ENCODE measurements around the gene CLCNKB. TPM values are rescaled to one million over a fixed set of nuclear protein-coding genes. Genes with fewer than 3 reads are reported as not detected.

The CLCNKB gene
- total and polyA plus RNA-seq, 12 donors, result 0.57 to 3.4 (median 2.0) TPM

DNA sequence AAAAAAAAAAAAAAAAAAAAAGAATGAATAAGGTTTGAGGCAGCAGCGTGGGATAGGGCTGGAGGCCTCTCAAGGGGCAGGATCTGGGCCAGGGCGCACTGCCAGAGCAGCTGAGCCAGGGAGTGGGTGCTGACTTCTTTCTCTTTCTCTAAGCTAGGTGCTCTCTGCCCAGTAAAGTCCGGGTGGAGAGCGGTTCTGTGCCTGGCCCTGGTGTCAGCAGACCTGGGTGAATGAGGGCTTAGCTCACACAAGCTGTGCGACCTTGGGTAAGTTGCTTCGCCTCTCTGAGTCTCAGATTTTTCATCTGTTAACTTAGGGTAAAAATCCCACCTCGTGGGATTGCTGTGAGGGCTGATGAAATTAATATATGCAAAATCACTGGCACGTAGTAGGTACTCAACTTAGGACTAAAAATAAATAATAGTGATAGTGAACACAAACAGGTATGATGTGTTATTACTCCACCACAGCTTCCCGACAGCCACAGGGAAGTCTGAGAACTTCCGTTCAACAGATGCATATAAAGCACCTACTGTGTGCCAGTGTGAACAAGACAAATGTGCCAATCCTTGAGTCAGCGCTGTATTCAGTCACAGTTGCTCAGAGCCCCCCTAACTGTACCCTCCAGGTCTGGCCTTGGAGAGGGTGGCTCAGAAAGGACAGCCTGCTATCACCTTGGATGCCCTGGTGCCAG, 31.9 kb downstream of the CLCNKB start:
- TF ChIP-seq, protein P1, sequence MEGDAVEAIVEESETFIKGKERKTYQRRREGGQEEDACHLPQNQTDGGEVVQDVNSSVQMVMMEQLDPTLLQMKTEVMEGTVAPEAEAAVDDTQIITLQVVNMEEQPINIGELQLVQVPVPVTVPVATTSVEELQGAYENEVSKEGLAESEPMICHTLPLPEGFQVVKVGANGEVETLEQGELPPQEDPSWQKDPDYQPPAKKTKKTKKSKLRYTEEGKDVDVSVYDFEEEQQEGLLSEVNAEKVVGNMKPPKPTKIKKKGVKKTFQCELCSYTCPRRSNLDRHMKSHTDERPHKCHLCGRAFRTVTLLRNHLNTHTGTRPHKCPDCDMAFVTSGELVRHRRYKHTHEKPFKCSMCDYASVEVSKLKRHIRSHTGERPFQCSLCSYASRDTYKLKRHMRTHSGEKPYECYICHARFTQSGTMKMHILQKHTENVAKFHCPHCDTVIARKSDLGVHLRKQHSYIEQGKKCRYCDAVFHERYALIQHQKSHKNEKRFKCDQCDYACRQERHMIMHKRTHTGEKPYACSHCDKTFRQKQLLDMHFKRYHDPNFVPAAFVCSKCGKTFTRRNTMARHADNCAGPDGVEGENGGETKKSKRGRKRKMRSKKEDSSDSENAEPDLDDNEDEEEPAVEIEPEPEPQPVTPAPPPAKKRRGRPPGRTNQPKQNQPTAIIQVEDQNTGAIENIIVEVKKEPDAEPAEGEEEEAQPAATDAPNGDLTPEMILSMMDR (IDR thresholded peaks at IDR 0.05), result no peak
- Histone ChIP-seq H3K9me3 (no peaks in the 10 kb centered on the region), H3K36me3 (no peaks in the 10 kb centered on the region), H3K4me3 (no peak overlapping the region), H3K27me3 (peaks cover 0 to 35% (median 6%) of the 10 kb centered on the region in 7 donors), H3K4me1 (peaks cover 9 to 53% (median 37%) of the 10 kb centered on the region in 9 donors), H3K27ac (peak overlapping the region in 3 of 10 donors; percentile 31 to 65 (median 58))
- ATAC-seq (peak in 4 of 8 donors; percentile 20 to 41 (median 30)), DNase-seq (peak; percentile 50 to 67)
- WGBS, 2 donors, result 61 to 66% methylated on average over 11 of the region's 11 CpGs
- intact Hi-C loops (cut with DNase I), result loop anchor here in 8 of 10 donors (5.0 to 10.0 kb wide), 5 partner anchors 112 to 292 kb away; partner anchors contain the start of gene SZRD1 (in 3 of the 8)

DNA sequence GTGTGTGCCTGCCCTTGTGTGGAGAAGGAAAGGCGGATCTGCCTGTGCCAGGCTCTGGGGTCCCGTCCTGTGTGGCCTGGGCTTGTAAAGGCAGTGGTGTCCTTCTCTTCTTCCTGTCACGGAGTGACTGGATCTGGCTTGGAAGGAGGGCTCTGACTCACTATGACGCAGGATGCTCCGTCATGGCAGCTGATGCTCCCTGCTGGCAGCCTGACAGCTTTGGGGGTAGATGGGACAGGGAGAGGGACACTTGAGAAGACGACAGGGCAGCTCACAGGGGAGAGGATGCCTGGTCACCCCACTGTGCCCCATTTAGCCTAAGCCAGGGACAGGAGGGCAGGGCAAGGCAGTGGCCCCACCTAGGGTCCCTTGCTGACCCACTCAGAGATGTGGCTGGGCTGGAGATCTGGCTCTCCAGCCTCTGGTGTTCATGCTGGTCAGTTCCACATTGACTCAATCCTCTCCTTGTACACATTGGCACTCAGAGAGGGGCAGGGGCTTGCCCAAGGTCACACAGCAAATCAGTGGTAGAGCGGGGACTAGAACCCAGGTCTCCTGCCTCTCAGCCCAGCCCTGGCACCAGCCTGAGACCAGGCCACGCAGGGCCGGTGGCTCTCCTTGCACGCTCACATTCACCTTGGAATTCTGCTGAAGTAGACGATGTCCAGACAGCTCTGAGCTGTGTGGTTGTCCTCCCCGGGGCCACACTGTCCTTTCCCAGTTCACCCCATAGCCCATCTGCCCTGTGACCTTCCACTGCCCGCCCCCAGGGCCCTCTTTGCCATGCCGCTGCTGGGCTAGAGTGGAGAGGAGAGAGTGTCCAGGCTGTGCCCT, 32.7 kb downstream of the CLCNKB start:
- intact Hi-C loops (cut with DNase I), result loop anchor here in 8 of 10 donors (5.0 to 10.0 kb wide), 5 partner anchors 111 to 291 kb away; partner anchors contain the start of gene SZRD1 (in 3 of the 8)
- 72 to 82% methylated on average over 14 of the region's 14 CpGs for WGBS, 2 donors
- peak in 4 of 8 donors; percentile 9 to 41 (median 30) for ATAC-seq
- peak overlapping the region in 9 of 10 donors; percentile 9 to 65 (median 36) for H3K27ac ChIP-seq
- H3K4me1 ChIP-seq, result peaks cover 9 to 53% (median 37%) of the 10 kb centered on the region in 9 donors
- H3K36me3 ChIP-seq, result no peaks in the 10 kb centered on the region
- H3K4me3 ChIP-seq, result no peak overlapping the region
- DNase-seq, result peak; percentile 37 to 51
- TF ChIP-seq, protein P1 (IDR thresholded peaks at IDR 0.05), result no peak
- peaks cover 0 to 35% (median 6%) of the 10 kb centered on the region in 7 donors for H3K27me3 ChIP-seq
- no peaks in the 10 kb centered on the region for H3K9me3 ChIP-seq

DNA sequence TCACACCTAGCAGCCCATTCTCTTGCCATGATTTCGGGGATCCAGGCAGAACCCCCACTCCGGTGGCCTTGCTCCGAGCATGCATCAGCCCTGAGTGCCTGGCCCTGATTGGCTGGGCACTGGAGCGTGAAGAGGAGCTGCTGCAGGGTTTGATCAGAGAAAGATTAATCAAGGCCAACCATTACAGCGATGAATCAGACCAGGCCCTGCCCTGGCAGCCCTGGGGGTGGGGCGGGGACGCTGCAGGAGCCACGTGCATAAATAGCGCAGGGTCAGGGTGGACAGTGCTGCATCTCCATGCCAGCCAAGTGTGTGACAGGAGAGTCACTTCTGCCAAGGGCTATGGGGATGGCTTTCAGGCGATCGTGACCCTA, 33.3 kb downstream of the CLCNKB start:
- Histone ChIP-seq H3K4me1 (peaks cover 9 to 57% (median 40%) of the 10 kb centered on the region in 9 donors), H3K27ac (peak overlapping the region in 9 of 10 donors; percentile 9 to 65 (median 36)), H3K27me3 (peaks cover 0 to 30% (median 6%) of the 10 kb centered on the region in 7 donors), H3K4me3 (no peak overlapping the region), H3K36me3 (no peaks in the 10 kb centered on the region), H3K9me3 (no peaks in the 10 kb centered on the region)
- intact Hi-C loops (cut with DNase I), result loop anchor here in 8 of 10 donors (5.0 to 10.0 kb wide), 5 partner anchors 110 to 290 kb away; partner anchors contain the start of gene SZRD1 (in 3 of the 8)
- TF ChIP-seq, protein P1 (IDR thresholded peaks at IDR 0.05), result no peak
- WGBS, 2 donors, result 65 to 67% methylated on average over 11 of the region's 11 CpGs
- ATAC-seq (peak in 7 of 8 donors; percentile 10 to 49 (median 32)), DNase-seq (peak; percentile 42)

Measured in heart right ventricle (tissue), 16 donors.